CD14-positive monocyte (primary cell): Measurements from ENCODE around the gene DRD1. TPM values are rescaled to one million over a fixed set of nuclear protein-coding genes. Genes with fewer than 3 reads are reported as not detected.
A peak's percentile ranks its signal among the peaks of the same experiment; 100 is the strongest.

Source experiments
- DNase-seq, 3 donors: peaks; one replicate each; pipeline ENCODE4 v3.0.0-alpha.2; 2011 to 2022
- H2AFZ ChIP-seq: 2 replicates; pipeline ENCODE4 v1.6.0; 2012; ENCODE audit warnings: mild to moderate bottlenecking, low read depth, low read length, inconsistent platforms; ENCODE audit not compliant: insufficient read depth, poor library complexity, severe bottlenecking
- H3K27ac ChIP-seq, 2 donors: 1 replicate in 1 of 2; 2 replicates in 1 of 2; pipeline ENCODE4 v1.5.1; 2012 to 2013; ENCODE audit warnings: low read length in 2 of 2, control low read depth in 1 of 2, inconsistent platforms in 1 of 2, low read depth in 1 of 2, mild to moderate bottlenecking in 1 of 2
- H3K27me3 ChIP-seq, 2 donors: one replicate each; pipeline versions ENCODE4 v1.6.0 to v1.6.1; 2011 to 2013; ENCODE audit warnings: low read length in 2 of 2; ENCODE audit not compliant: control insufficient read depth in 2 of 2, insufficient read depth in 2 of 2
- H3K36me3 ChIP-seq, 2 donors: replicated peaks in 1 of 2; 1 replicate in 1 of 2; 2 replicates in 1 of 2; pipeline versions ENCODE4 v1.5.1 to v1.6.1; 2012 to 2013; ENCODE audit warnings: low read length in 2 of 2, control low read depth in 1 of 2, inconsistent platforms in 1 of 2, mild to moderate bottlenecking in 1 of 2; ENCODE audit not compliant: insufficient read depth in 2 of 2, control insufficient read depth in 1 of 2
- H3K4me1 ChIP-seq, 2 donors: 1 replicate in 1 of 2; 2 replicates in 1 of 2; pipeline versions ENCODE4 v1.5.1 to v1.6.1; 2012 to 2013; ENCODE audit warnings: low read length in 2 of 2, control low read depth in 1 of 2, inconsistent platforms in 1 of 2, mild to moderate bottlenecking in 1 of 2, moderate library complexity in 1 of 2; ENCODE audit not compliant: insufficient read depth in 2 of 2, control insufficient read depth in 1 of 2
- H3K4me2 ChIP-seq: replicated peaks from 2 replicates; pipeline ENCODE3; 2012; ENCODE audit warnings: low read length, moderate library complexity, mild to moderate bottlenecking; ENCODE audit not compliant: poor library complexity, severe bottlenecking; ENCODE audit errors: extremely low read depth
- H3K4me3 ChIP-seq, 3 experiments: fragments of 200-600 bp in 1 of 3; sonication (generic) in 1 of 3; replicated peaks in 1 of 3; 1 replicate in 2 of 3; 2 replicates in 1 of 3; pipeline ENCODE4 v1.5.1; 2011 to 2013; ENCODE audit warnings: low read length in 3 of 3, mild to moderate bottlenecking in 3 of 3, control low read depth in 2 of 3, low read depth in 2 of 3, inconsistent platforms in 1 of 3, moderate library complexity in 1 of 3
- H3K79me2 ChIP-seq: 2 replicates; pipeline ENCODE4 v1.6.0; 2012; ENCODE audit warnings: mild to moderate bottlenecking, control low read depth, inconsistent platforms, low read length, moderate library complexity; ENCODE audit not compliant: insufficient read depth
- H3K9ac ChIP-seq: 2 replicates; pipeline ENCODE4 v1.6.0; 2017; ENCODE audit warnings: low read length, mild to moderate bottlenecking; ENCODE audit not compliant: insufficient read depth, poor library complexity, severe bottlenecking
- H3K9me3 ChIP-seq, 2 donors: replicated peaks in 1 of 2; 1 replicate in 1 of 2; 2 replicates in 1 of 2; pipeline versions ENCODE4 v1.5.1 to v1.6.1; 2012 to 2013; ENCODE audit warnings: low read length in 2 of 2, control low read depth in 1 of 2; ENCODE audit not compliant: control insufficient read depth in 1 of 2, insufficient read depth in 1 of 2
- H4K20me1 ChIP-seq: 2 replicates; pipeline ENCODE4 v1.6.0; 2012; ENCODE audit warnings: mild to moderate bottlenecking, low read length, control low read depth, moderate library complexity; ENCODE audit not compliant: insufficient read depth
- H3K27ac Mint-ChIP-seq, 7 donors: one replicate each; pipeline ENCODE4 v1.8.0; 2020; ENCODE audit warnings: mild to moderate bottlenecking in 7 of 7, mixed read lengths in 7 of 7, moderate library complexity in 6 of 7, inconsistent platforms in 2 of 7
- H3K27me3 Mint-ChIP-seq, 3 donors: one replicate each; pipeline ENCODE4 v1.8.0; 2021 to 2022; ENCODE audit warnings: low read depth in 3 of 3, mild to moderate bottlenecking in 3 of 3, mixed read lengths in 3 of 3, moderate library complexity in 3 of 3, inconsistent platforms in 1 of 3
- H3K36me3 Mint-ChIP-seq, 2 donors: one replicate each; pipeline ENCODE4 v1.8.0; 2020; ENCODE audit warnings: mixed read lengths in 2 of 2, inconsistent platforms in 1 of 2, mild to moderate bottlenecking in 1 of 2
- H3K4me1 Mint-ChIP-seq: one replicate; pipeline ENCODE4 v1.8.0; 2020; ENCODE audit warnings: mild to moderate bottlenecking, mixed read lengths
- H3K4me3 Mint-ChIP-seq, 2 donors: one replicate each; pipeline ENCODE4 v1.8.0; 2020; ENCODE audit warnings: mild to moderate bottlenecking in 2 of 2, mixed read lengths in 2 of 2, moderate library complexity in 1 of 2
- H3K9me3 Mint-ChIP-seq, 7 donors: one replicate each; pipeline ENCODE4 v1.8.0; 2020 to 2022; ENCODE audit warnings: mixed read lengths in 7 of 7, mild to moderate bottlenecking in 6 of 7, moderate library complexity in 6 of 7, inconsistent platforms in 2 of 7
- CTCF ChIP-seq: fragments of 200-600 bp; IDR thresholded peaks from one replicate; pipeline ENCODE4 v1.8.0; 2022; ENCODE audit warnings: antibody characterized with exemption, mild to moderate bottlenecking
- WGBS: methylation state at CpG from one replicate; pipeline ENCODE4 v1.1.5; 2013; ENCODE audit warnings: missing lambda C conversion rate; ENCODE audit not compliant: insufficient coverage; 5-methylcytosine and 5-hydroxymethylcytosine counted together
- intact Hi-C, 2 donors: fragments of 100-400 bp; cut with micrococcal nuclease; formaldehyde crosslinking; loops; one replicate each; pipeline versions ENCODE4 v1.15.0 to v1.15.1; 2023
- polyA plus RNA-seq, 3 donors: library from polyadenylated mRNA; depleted of rRNA in 1 of 3; unstranded in 2 of 3; stranded (reverse) in 1 of 3; fragments of 300-500 nt in 2 of 3; fragments of >200 nt in 1 of 3; fragmentation: Illumina TruSeq in 2 of 3; gene quantifications; 1 replicate in 2 of 3; 2 replicates in 1 of 3; pipeline ENCODE4 v1.2.3, GENCODE V29; 2012 to 2021

DRD1 gene
- polyA plus RNA-seq, 3 donors: not detected

- intact Hi-C loops: no loop called here
These were observed 34.0 kb upstream of the DRD1 start for GRCh38 chr5:175478008-175478383.

GRCh38 chr5:175477440-175477839 lies 33.5 kb upstream of the DRD1 start:
- Mint-ChIP-seq H3K4me3 (no peak overlapping the region), H3K27me3 (peaks cover 15 to 37% (median 27%) of the 10 kb centered on the region in 3 donors), H3K9me3 (peaks cover 0 to 2% (median 0%) of the 10 kb centered on the region in 7 donors), H3K4me1 (peaks cover 21% of the 10 kb centered on the region), H3K27ac (no peak overlapping the region), H3K36me3 (peaks cover 0 to 10% of the 10 kb centered on the region in 2 donors)
- DNase-seq: no peak
- no peak for TF ChIP-seq CTCF
- Histone ChIP-seq H2AFZ (no peak overlapping the region), H4K20me1 (no peaks in the 10 kb centered on the region), H3K9ac (no peak overlapping the region), H3K27ac (no peak overlapping the region), H3K4me1 (peaks cover 10 to 17% of the 10 kb centered on the region in 2 donors), H3K79me2 (peaks cover 37% of the 10 kb centered on the region), H3K4me2 (no peak overlapping the region), H3K4me3 (no peak overlapping the region), H3K9me3 (no peaks in the 10 kb centered on the region), H3K36me3 (no peaks in the 10 kb centered on the region), H3K27me3 (peaks cover 14 to 18% of the 10 kb centered on the region in 2 donors)
- WGBS: 67% methylated on average over 1 of the region's 5 CpGs
- intact Hi-C loops: no loop called here

More at GRCh38 chr5:175478008-175478383, 34.0 kb upstream of the DRD1 start:
- no peaks in the 10 kb centered on the region for H3K36me3 ChIP-seq
- H3K9me3 ChIP-seq: no peaks in the 10 kb centered on the region
- TF ChIP-seq CTCF: no peak
- Mint-ChIP-seq H3K4me3 (peak overlapping the region; percentile 73 to 76), H3K27me3 (peaks cover 15 to 35% (median 26%) of the 10 kb centered on the region in 3 donors), H3K4me1 (peaks cover 21% of the 10 kb centered on the region), H3K27ac (peak overlapping the region in 1 of 7 donors; percentile 66), H3K9me3 (peaks cover 0 to 2% (median 0%) of the 10 kb centered on the region in 7 donors), H3K36me3 (peaks cover 2 to 14% of the 10 kb centered on the region in 2 donors)
- H3K9ac ChIP-seq: peak overlapping the region; percentile 72
- peak overlapping the region in 2 of 3 experiments; percentile 72 to 91 for H3K4me3 ChIP-seq
- peaks cover 14 to 18% of the 10 kb centered on the region in 2 donors for H3K27me3 ChIP-seq
- peaks cover 10 to 17% of the 10 kb centered on the region in 2 donors for H3K4me1 ChIP-seq
- H2AFZ ChIP-seq: peak overlapping the region; percentile 94
- no peak overlapping the region for H3K27ac ChIP-seq
- H3K79me2 ChIP-seq: peaks cover 42% of the 10 kb centered on the region
- DNase-seq: no peak
- H3K4me2 ChIP-seq: peak overlapping the region; percentile 98
- WGBS: 2% methylated on average over 9 of the region's 12 CpGs
- H4K20me1 ChIP-seq: no peaks in the 10 kb centered on the region
